Osteoblast (primary cell): Measurements from ENCODE around the gene SLC25A44. TPM values are rescaled to one million over a fixed set of nuclear protein-coding genes. Genes with fewer than 3 reads are reported as not detected.
"Not testable (repeated sequence)": the region's sequence is repeated elsewhere in the genome, so short reads cannot be mapped to it uniquely, and the experiment has no call there.

Experiments
- DNase-seq: peaks from one replicate; pipeline ENCODE4 v3.0.0; 2011; ENCODE audit warnings: low spot score, mixed read lengths; ENCODE audit not compliant: insufficient read length; ENCODE audit errors: missing footprints
- H2AFZ ChIP-seq: 2 replicates; pipeline ENCODE4 v1.6.0; 2011; ENCODE audit warnings: mild to moderate bottlenecking, low read length
- H3K27ac ChIP-seq: 2 replicates; pipeline ENCODE4 v1.5.1; 2011; ENCODE audit warnings: mild to moderate bottlenecking, low read depth, low read length, moderate library complexity
- H3K27me3 ChIP-seq: 2 replicates; pipeline ENCODE4 v1.6.0; 2012; ENCODE audit warnings: mild to moderate bottlenecking, control low read depth, inconsistent platforms, low read length, moderate library complexity; ENCODE audit not compliant: insufficient read depth
- H3K36me3 ChIP-seq: 2 replicates; pipeline ENCODE4 v1.5.1; 2011; ENCODE audit warnings: mild to moderate bottlenecking, low read length, control low read depth, moderate library complexity; ENCODE audit not compliant: insufficient read depth
- H3K4me1 ChIP-seq: 2 replicates; pipeline ENCODE4 v1.5.1; 2011; ENCODE audit warnings: mild to moderate bottlenecking, low read length, control low read depth, moderate library complexity; ENCODE audit not compliant: insufficient read depth
- H3K4me2 ChIP-seq: 2 replicates; pipeline ENCODE4 v1.6.0; 2011; ENCODE audit warnings: mild to moderate bottlenecking, low read length; ENCODE audit not compliant: insufficient read depth
- H3K4me3 ChIP-seq: fragments of 200-600 bp; sonication (generic); 3 replicates; pipeline ENCODE4 v1.5.1; 2012; ENCODE audit warnings: mild to moderate bottlenecking, low read length, inconsistent platforms; ENCODE audit not compliant: insufficient read depth
- H3K79me2 ChIP-seq: 2 replicates; pipeline ENCODE4 v1.6.0; 2012; ENCODE audit warnings: mild to moderate bottlenecking, low read length, control low read depth, inconsistent platforms; ENCODE audit not compliant: insufficient read depth
- H3K9me3 ChIP-seq: 2 replicates; pipeline ENCODE4 v1.5.1; 2011; ENCODE audit warnings: low read depth, low read length, control low read depth
- H4K20me1 ChIP-seq: 2 replicates; pipeline ENCODE4 v1.6.0; 2012; ENCODE audit warnings: mild to moderate bottlenecking, low read length, control low read depth; ENCODE audit not compliant: insufficient read depth
- total RNA-seq: library from RNA; depleted of rRNA; stranded (reverse); fragments of >200 nt; gene quantifications from 2 replicates; pipeline ENCODE4 v1.2.3, GENCODE V29; 2012
- TF ChIP-seq, protein P1 (sequence below): IDR thresholded peaks from 2 replicates; pipeline ENCODE4 v1.5.1; 2011; ENCODE audit warnings: mild to moderate bottlenecking, low read depth, low read length, moderate library complexity; ENCODE audit errors: extremely low read depth

The SLC25A44 gene
- total RNA-seq, 1 donor: 15.2 TPM

DNA sequence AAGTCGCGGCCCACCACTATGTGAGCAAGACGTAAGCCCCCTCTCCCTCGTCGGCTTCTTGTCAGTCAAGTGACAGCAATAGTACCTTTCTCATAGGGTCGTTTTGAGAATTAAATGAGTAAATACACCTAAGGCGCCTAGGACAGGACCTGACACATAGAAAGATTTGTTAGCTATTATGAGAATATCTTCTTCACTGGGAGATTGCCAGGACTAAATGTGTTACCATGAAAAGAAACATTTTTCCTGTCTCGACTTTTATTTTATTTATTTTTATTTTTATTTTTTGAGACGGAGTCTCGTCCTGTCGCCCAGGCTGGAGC is 19.7 kb downstream of the SLC25A44 start:
- H3K27ac ChIP-seq: peak overlapping the region; percentile 100
- peak overlapping the region; percentile 100 for H2AFZ ChIP-seq
- H3K36me3 ChIP-seq: peaks cover 16% of the 10 kb centered on the region
- peaks cover 23% of the 10 kb centered on the region for H3K79me2 ChIP-seq
- H3K27me3 ChIP-seq: no peaks in the 10 kb centered on the region
- DNase-seq: peak; percentile 71
- peak overlapping the region; percentile 92 for H3K4me3 ChIP-seq
- peaks cover 20% of the 10 kb centered on the region for H3K4me1 ChIP-seq
- peak overlapping the region; percentile 86 for H3K4me2 ChIP-seq
- H3K9me3 ChIP-seq: no peaks in the 10 kb centered on the region
- no peaks in the 10 kb centered on the region for H4K20me1 ChIP-seq
- TF ChIP-seq, protein P1, sequence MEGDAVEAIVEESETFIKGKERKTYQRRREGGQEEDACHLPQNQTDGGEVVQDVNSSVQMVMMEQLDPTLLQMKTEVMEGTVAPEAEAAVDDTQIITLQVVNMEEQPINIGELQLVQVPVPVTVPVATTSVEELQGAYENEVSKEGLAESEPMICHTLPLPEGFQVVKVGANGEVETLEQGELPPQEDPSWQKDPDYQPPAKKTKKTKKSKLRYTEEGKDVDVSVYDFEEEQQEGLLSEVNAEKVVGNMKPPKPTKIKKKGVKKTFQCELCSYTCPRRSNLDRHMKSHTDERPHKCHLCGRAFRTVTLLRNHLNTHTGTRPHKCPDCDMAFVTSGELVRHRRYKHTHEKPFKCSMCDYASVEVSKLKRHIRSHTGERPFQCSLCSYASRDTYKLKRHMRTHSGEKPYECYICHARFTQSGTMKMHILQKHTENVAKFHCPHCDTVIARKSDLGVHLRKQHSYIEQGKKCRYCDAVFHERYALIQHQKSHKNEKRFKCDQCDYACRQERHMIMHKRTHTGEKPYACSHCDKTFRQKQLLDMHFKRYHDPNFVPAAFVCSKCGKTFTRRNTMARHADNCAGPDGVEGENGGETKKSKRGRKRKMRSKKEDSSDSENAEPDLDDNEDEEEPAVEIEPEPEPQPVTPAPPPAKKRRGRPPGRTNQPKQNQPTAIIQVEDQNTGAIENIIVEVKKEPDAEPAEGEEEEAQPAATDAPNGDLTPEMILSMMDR: no peak

DNA sequence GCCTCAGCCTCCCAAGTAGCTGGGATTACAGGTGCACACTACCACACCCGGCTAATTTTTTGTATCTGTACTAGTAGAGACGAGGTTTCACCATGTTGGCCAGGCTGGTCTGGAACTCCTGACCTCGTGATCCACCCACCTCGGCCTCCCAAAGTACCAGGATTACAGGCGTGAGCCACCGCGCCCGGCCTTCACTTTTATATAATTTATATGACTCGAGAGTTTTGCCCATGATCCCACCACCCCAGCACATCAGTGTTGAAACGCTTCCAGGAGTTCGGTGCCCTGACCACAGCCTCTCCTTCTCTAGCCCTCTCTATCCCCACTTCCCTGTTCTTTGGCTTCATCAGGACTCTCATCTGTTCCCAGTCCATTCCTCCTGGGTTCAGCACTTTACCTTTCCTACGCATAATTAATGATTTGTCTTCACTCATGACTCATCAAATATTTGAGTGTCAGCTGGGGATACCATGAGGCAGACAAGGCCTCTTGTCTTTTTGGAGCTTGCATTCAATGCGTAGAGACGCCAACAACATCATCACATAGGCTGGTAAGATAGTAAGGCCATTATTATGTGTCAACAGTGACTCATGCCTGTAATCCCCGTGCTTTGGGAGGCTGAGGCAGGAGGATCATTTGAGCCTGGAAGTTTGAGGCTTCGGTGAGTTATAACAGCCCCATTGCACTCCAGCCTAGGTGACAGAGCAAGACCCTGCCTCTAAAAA is 20.3 kb downstream of the SLC25A44 start:
- peak overlapping the region; percentile 100 for H3K27ac ChIP-seq

DNA sequence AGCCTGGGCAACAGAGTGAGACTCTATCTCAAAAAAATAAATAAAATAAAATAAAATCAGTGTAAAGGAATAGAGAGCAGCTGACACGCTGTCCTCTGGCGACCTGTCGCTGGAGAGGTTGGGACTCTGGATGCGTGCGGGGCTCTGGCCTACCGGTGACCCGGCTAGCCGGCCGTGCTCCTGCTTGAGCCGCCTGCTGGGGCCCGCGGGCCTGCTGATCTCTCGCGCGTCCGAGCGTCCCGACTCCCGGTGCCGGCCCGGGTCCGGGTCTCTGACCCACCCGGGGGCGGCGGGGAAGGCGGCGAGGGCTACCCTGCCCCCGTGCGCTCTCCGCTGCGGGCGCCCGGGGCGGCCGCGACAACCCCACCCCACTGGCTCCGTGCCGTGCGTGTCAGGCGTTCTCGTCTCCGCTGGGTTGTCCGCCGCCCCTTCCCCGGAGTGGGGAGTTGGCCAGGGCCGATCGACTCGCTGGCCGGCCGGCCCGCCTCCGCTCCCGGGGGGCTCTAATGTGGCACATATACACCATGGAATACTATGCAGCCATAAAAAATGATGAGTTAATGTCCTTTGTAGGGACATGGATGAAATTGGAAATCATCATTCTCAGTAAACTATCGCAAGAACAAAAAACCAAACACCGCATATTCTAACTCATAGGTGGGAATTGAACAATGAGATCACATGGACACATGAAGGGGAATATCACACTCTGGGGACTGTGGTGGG is 22.6 kb downstream of the SLC25A44 start:
- H3K4me2 ChIP-seq, H3K27ac ChIP-seq, H3K27me3 ChIP-seq, H4K20me1 ChIP-seq, H2AFZ ChIP-seq, H3K4me3 ChIP-seq, DNase-seq, H3K9me3 ChIP-seq: not testable (repeated sequence)
- peaks cover 30% of the 10 kb centered on the region for H3K79me2 ChIP-seq
- peaks cover 20% of the 10 kb centered on the region for H3K4me1 ChIP-seq
- H3K36me3 ChIP-seq: peaks cover 16% of the 10 kb centered on the region

More for the DNA sequence above, 20.3 kb downstream of the SLC25A44 start:
- Histone ChIP-seq H3K4me2 (peak overlapping the region; percentile 86), H4K20me1 (no peaks in the 10 kb centered on the region), H2AFZ (no peak overlapping the region), H3K4me1 (peaks cover 20% of the 10 kb centered on the region), H3K9me3 (no peaks in the 10 kb centered on the region), H3K79me2 (peaks cover 23% of the 10 kb centered on the region), H3K4me3 (peak overlapping the region; percentile 92), H3K36me3 (peaks cover 11% of the 10 kb centered on the region), H3K27me3 (no peaks in the 10 kb centered on the region)
- TF ChIP-seq, protein P1: no peak
- DNase-seq: peak; percentile 94

DNA sequence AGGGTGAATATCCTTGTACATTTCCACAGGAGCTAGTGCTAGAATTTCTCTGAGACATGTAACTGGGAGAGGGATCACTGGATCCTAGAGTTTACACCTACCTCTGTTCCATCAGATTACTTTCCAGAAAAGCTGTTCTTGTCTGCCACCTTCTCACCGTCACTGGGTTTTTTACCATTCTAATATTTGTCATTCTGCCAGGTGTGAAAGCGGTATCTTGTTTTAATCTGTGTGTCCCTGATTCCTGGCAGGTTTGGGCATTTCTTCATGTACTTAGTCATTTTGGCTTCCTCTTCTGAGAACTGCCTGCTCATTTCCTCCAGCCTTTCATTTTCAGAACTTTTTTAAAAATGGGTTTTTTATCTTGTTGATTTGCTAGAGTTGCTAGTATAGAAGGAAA is 24.0 kb downstream of the SLC25A44 start:
- no peak overlapping the region for H3K4me2 ChIP-seq
- peak overlapping the region; percentile 6 for H3K27ac ChIP-seq
- no peak overlapping the region for H3K4me3 ChIP-seq
- H4K20me1 ChIP-seq: peaks cover 7% of the 10 kb centered on the region
- TF ChIP-seq, protein P1: no peak
- peaks cover 23% of the 10 kb centered on the region for H3K4me1 ChIP-seq
- no peaks in the 10 kb centered on the region for H3K9me3 ChIP-seq
- no peaks in the 10 kb centered on the region for H3K27me3 ChIP-seq
- peak; percentile 93 for DNase-seq
- peaks cover 33% of the 10 kb centered on the region for H3K79me2 ChIP-seq
- H2AFZ ChIP-seq: no peak overlapping the region
- H3K36me3 ChIP-seq: peaks cover 23% of the 10 kb centered on the region
